ENCODE results near the gene DAW1. TPM values are rescaled to one million over a fixed set of nuclear protein-coding genes. Genes with fewer than 3 reads are reported as not detected.

DAW1 gene
- total RNA-seq, 2 donors from 2014 or later: 3.0 TPM; not detected in 1

DNA sequence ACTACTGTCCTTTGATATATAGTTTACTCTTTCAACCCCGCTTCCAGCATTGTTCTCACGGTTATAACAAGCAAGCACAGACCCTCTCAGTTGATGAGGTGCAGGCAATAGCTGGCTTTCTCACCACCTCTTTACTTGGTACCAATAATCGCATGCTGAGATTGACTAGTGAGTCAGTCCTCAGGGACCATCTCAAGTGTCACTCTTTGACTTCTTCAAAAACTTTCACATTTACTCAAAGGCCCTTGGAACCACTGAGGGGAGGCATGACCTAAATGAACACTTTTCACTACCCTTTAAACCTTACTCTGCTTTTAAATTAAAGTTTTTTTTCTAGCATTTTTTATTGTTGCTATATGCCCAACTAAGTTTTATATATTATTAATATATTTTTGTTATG is 101.8 kb downstream of the DAW1 start:
- WGBS: 82% methylated on average over 3 of the region's 3 CpGs
- TF ChIP-seq POLR2AphosphoS5 (IDR thresholded peaks at IDR 0.05) (no peak), POLR2A (IDR thresholded peaks at IDR 0.05) (no peak)
- TF ChIP-seq, protein P1, sequence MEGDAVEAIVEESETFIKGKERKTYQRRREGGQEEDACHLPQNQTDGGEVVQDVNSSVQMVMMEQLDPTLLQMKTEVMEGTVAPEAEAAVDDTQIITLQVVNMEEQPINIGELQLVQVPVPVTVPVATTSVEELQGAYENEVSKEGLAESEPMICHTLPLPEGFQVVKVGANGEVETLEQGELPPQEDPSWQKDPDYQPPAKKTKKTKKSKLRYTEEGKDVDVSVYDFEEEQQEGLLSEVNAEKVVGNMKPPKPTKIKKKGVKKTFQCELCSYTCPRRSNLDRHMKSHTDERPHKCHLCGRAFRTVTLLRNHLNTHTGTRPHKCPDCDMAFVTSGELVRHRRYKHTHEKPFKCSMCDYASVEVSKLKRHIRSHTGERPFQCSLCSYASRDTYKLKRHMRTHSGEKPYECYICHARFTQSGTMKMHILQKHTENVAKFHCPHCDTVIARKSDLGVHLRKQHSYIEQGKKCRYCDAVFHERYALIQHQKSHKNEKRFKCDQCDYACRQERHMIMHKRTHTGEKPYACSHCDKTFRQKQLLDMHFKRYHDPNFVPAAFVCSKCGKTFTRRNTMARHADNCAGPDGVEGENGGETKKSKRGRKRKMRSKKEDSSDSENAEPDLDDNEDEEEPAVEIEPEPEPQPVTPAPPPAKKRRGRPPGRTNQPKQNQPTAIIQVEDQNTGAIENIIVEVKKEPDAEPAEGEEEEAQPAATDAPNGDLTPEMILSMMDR (IDR thresholded peaks at IDR 0.05): no peak
- H3K4me1 ChIP-seq (replicated peaks): no peaks in the 10 kb centered on the region
- DNase-seq (ENCODE audit: low spot score): no peak
- no peaks in the 10 kb centered on the region for H3K27me3 ChIP-seq (replicated peaks; ENCODE audit: insufficient read depth)
- no peak overlapping the region for H3K4me3 ChIP-seq
- H3K36me3 ChIP-seq: no peaks in the 10 kb centered on the region
- no peaks in the 10 kb centered on the region for H3K9me3 ChIP-seq
- no peak overlapping the region for H3K27ac ChIP-seq
- intact Hi-C loops (cut with DNase I): no loop called here

Small RNA genes within 50 kb of the gene (small RNA-seq; reads per million reads assigned to genes)
- gene RF00402: 0 reads per million in 2 donors

Other genes starting within 250 kb of the DAW1 start
- not detected for gene SCYGR5, start 204.8 kb upstream of the DAW1 start, total RNA-seq
- 1 to 10 TPM in 1 of 2 donors, under 1 TPM in 1; 0.41 to 1.3 TPM for gene SLC19A3, start 153.6 kb upstream of the DAW1 start, total RNA-seq
- gene SCYGR6, start 146.9 kb upstream of the DAW1 start, total RNA-seq: not detected
- not detected for gene SCYGR7, start 143.3 kb upstream of the DAW1 start, total RNA-seq
- gene SCYGR8, start 125.7 kb upstream of the DAW1 start, total RNA-seq: not detected
- gene CCL20, start 57.8 kb upstream of the DAW1 start, total RNA-seq: 1 to 10 TPM in 1 of 2 donors, not detected in 1; 1.6 TPM

Data from prostate gland (tissue), 2 donors.